Measurements from ENCODE around the gene CACNB4. TPM values are rescaled to one million over a fixed set of nuclear protein-coding genes. Genes with fewer than 3 reads are reported as not detected.
"Not testable (repeated sequence)": the region's sequence is repeated elsewhere in the genome, so short reads cannot be mapped to it uniquely, and the experiment has no call there.

Gene CACNB4
- total RNA-seq, 2 experiments from 2014 or later, result 0.14 to 0.20 TPM

GRCh38 chr2:152022090-152022489 is 76.8 kb downstream of the CACNB4 start:
- Mint-ChIP-seq H3K36me3 (ENCODE audit: low read depth) (no peaks in the 10 kb centered on the region), H3K27me3 (peaks cover 20% of the 10 kb centered on the region), H3K27ac (no peak overlapping the region), H3K9me3 (no peaks in the 10 kb centered on the region), H3K4me1 (ENCODE audit: low read depth) (no peaks in the 10 kb centered on the region), H3K4me3 (no peak overlapping the region)
- POLR2A ChIA-PET, result no interaction called here
- intact Hi-C loops (cut with DNase I, micrococcal nuclease), result no loop called here
- Histone ChIP-seq H3K27ac (ENCODE audit: low read depth in 1 of 2, low read length in 2 of 2) (no peak overlapping the region), H3K36me3 (ENCODE audit: insufficient read depth, low read length) (no peaks in the 10 kb centered on the region), H3K9me3 (ENCODE audit: control insufficient read depth in 1 of 2, insufficient read depth in 1 of 2, low read length in 2 of 2) (no peaks in the 10 kb centered on the region), H3K4me3 (ENCODE audit: low read length) (no peak overlapping the region), H3K27me3 (ENCODE audit: control insufficient read depth in 1 of 2, insufficient read depth in 2 of 2, low read length in 2 of 2) (no peaks in the 10 kb centered on the region), H3K4me1 (ENCODE audit: insufficient read depth, low read length) (no peaks in the 10 kb centered on the region)
- DNase-seq, result no peak
- TF ChIP-seq CTCF (IDR thresholded peaks at IDR 0.05), result no peak
- CTCF ChIA-PET, result no interaction called here
- no peak for ATAC-seq (ENCODE audit: poor library complexity)

- CTCF ChIA-PET; H3K4me1 Mint-ChIP-seq (ENCODE audit: low read depth); intact Hi-C loops (cut with DNase I, micrococcal nuclease); H3K36me3 Mint-ChIP-seq (ENCODE audit: low read depth); POLR2A ChIA-PET; H3K36me3 ChIP-seq (ENCODE audit: insufficient read depth, low read length); DNase-seq; H3K9me3 Mint-ChIP-seq; H3K27ac Mint-ChIP-seq; H3K27ac ChIP-seq (ENCODE audit: low read depth in 1 of 2, low read length in 2 of 2); ATAC-seq (ENCODE audit: poor library complexity); H3K9me3 ChIP-seq (ENCODE audit: control insufficient read depth in 1 of 2, insufficient read depth in 1 of 2, low read length in 2 of 2); H3K4me3 Mint-ChIP-seq; H3K4me3 ChIP-seq (ENCODE audit: low read length); H3K4me1 ChIP-seq (ENCODE audit: insufficient read depth, low read length); H3K27me3 ChIP-seq (ENCODE audit: control insufficient read depth in 1 of 2, insufficient read depth in 2 of 2, low read length in 2 of 2): not testable (repeated sequence)
- peaks cover 23% of the 10 kb centered on the region for H3K27me3 Mint-ChIP-seq
Observed at GRCh38 chr2:152021001-152021400, 77.8 kb downstream of the CACNB4 start.

GRCh38 chr2:152019732-152020131 is 79.1 kb downstream of the CACNB4 start:
- H3K4me1 Mint-ChIP-seq (ENCODE audit: low read depth), result no peaks in the 10 kb centered on the region
- no peak for TF ChIP-seq CTCF (IDR thresholded peaks at IDR 0.05)
- ChIA-PET CTCF (no interaction called here), POLR2A (no interaction called here)
- no peaks in the 10 kb centered on the region for H3K9me3 ChIP-seq (ENCODE audit: control insufficient read depth in 1 of 2, insufficient read depth in 1 of 2, low read length in 2 of 2)
- DNase-seq, result no peak
- ATAC-seq (ENCODE audit: poor library complexity), result no peak
- no peaks in the 10 kb centered on the region for H3K27me3 ChIP-seq (ENCODE audit: control insufficient read depth in 1 of 2, insufficient read depth in 2 of 2, low read length in 2 of 2)
- H3K4me1 ChIP-seq (ENCODE audit: insufficient read depth, low read length), result no peaks in the 10 kb centered on the region
- no peak overlapping the region for H3K27ac ChIP-seq (ENCODE audit: low read depth in 1 of 2, low read length in 2 of 2)
- no peak overlapping the region for H3K27ac Mint-ChIP-seq
- H3K9me3 Mint-ChIP-seq, result no peaks in the 10 kb centered on the region
- H3K4me3 Mint-ChIP-seq, result no peak overlapping the region
- no peaks in the 10 kb centered on the region for H3K36me3 ChIP-seq (ENCODE audit: insufficient read depth, low read length)
- peaks cover 21% of the 10 kb centered on the region for H3K27me3 Mint-ChIP-seq
- no peak overlapping the region for H3K4me3 ChIP-seq (ENCODE audit: low read length)
- no peaks in the 10 kb centered on the region for H3K36me3 Mint-ChIP-seq (ENCODE audit: low read depth)
- intact Hi-C loops (cut with DNase I, micrococcal nuclease), result no loop called here

All from CD4-positive, alpha-beta T cell (primary cell).